GM19468 (cell line): ENCODE data around the gene MTRR.

ENCODE experiments used
- ATAC-seq: cut with Tn5 transposase; IDR thresholded peaks from one replicate; pipeline ENCODE4 v1.9.1; 2021; ENCODE audit warnings: mild to moderate bottlenecking, moderate library complexity, moderate number of reproducible peaks; ENCODE audit not compliant: unreplicated experiment; ENCODE audit errors: extremely low read depth

MTRR gene

DNA sequence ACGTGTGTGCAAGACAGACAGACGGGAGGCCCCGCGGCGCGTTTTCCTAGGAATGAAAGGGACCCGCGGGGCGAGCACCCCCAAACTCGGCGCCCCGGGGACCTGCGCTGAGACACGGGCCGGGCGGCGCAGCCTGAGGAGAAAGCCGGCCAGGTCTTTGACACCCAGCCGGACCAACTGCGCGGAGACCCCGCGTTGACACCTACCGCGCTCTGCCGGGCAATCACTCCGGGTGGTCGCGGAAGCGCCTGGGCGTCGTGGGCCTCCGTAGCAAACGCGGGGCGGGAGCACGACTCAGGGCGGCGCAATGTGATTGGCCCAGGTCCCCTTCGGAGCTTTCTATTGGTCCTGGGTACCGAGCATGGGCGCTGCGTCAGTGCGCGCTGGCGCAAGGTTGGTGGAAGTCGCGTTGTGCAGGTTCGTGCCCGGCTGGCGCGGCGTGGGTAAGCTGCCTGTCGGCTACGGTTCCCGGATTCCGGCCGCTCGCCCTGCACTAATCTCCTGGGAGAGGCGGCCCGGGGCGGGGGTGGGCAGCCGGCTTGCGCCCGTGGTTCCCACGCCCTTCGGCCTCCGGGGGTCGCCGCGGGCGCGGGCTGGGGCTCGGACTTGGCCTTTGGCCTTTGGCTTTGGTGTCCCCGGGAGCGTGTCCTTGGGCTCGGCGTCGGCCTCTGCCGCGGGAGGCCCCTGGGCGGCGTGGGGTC lies at the start of gene MTRR, which contains the start of gene FASTKD3:
TSS of gene MTRR (plus strand) at position 376 of the 701 bp plus-strand sequence. CDS start 1,647 bp downstream, outside the sequence.
TSS of gene FASTKD3 (minus strand) at position 259 of the 701 bp plus-strand sequence. CDS start 948 bp downstream, outside the sequence.
- peak; percentile 96 for ATAC-seq

DNA sequence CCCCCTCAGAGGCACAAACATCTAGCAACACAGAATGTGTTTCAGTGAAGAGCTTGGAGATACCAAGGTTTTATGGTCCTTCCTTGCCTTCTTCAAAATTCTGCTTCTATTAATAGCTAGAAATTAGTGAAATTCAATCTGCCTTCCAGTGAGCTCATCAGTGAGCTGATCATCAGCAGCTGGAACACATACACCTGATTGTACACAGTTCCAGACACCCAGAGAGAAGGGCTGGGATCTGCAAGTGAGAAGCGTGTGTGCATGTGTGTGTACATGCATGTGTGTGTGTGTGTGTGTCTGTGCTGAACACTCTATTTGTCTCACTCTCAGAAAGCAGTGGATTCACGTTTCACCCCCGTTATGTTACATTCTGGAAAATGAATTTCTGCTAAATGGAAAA lies 46.5 kb upstream of the MTRR start:
- no peak for ATAC-seq

DNA sequence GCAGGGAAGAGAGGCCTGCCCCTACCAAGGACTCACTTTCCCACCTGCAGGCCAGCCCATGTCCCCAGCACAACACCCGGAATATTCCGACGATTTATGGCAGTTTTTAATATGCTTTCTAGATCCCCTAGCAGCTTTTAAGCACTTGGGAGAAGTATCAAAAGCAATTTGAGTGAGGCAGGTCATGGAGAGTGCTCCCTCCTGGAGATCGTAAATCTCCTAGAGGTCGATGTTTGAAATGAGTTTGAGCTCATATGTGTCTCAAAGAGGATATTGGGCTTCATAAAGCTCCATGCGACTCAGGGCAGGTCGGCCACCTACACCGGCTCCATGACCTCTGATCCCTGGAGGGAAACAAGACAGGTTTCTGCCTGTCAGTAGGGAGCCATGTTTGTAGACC lies 45.4 kb upstream of the MTRR start:
- no peak for ATAC-seq

DNA sequence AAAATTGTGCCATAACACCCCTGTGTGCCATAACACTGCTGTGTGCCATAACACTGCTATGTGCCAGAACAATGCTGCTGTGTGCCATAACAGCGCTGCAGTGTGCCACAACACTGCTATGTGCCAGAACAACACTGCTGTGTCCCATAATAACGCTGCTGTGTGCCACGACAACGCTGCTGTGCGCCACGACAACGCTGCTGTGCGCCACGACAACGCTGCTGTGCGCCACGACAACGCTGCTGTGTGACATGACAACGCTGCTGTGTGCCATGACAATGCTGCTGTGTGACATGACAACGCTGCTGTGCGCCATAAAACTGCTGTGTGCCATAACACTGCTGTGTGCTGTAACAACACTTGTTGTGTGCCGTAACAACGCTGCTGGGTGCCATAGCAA lies 44.0 kb upstream of the MTRR start:
- no peak for ATAC-seq

DNA sequence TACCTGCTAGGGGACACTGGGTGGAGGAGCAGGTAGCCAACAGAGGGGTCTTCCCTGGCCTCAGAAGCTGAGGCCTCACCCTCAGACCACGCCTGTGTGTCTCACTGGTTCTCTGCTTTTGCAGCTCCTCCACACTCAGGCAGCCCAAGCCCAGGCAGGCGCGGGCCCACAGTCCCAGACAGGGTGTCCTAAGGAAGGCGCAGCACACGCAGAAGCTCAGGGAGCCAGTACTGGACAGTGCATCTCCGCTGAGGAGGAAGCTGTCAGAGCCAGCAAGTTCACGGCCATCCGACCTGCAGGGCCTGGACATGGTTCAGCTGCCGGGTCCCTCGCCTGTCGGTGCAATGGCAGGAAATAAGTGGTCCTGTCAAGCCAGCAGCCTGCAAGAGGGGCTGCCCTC lies 43.3 kb upstream of the MTRR start:
- no peak for ATAC-seq

DNA sequence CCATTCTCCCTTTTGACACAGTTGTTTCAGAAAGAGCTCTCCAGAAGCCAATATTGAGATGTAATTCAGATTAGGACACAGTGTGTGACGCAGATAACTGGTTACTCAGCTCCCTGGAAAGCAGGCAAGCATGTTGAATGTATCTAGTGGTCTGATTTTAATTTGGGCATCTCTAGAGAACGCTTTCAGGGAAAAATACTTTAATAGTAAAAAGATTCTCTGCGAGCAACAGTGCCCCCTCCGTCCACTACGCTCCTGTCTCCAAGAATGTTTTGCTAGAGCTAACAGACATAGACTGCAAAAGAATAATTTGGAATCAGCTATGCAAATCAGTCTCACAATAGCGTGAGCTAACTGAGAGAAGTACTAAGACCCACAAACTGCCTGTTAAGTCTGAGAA lies 41.3 kb upstream of the MTRR start:
- ATAC-seq = no peak

DNA sequence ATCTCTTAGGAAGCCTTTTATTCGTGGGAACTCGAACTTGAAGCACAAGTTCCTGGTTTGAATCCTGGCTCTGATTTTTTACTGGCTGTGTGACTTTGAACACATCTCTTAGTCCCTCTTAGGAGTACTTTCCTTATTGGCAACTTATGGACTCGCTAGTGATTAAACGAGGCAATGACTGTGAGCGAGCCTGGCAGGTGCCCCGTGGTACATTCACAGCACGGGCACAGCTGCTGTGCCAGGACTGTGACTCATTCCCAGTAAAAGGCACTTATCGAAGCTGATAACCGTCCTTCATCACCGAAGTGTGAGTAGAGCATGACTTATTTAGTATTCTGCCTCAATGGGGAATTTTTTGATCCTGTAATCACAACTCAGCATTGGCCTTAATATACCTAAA lies 40.7 kb upstream of the MTRR start:
- ATAC-seq = no peak

DNA sequence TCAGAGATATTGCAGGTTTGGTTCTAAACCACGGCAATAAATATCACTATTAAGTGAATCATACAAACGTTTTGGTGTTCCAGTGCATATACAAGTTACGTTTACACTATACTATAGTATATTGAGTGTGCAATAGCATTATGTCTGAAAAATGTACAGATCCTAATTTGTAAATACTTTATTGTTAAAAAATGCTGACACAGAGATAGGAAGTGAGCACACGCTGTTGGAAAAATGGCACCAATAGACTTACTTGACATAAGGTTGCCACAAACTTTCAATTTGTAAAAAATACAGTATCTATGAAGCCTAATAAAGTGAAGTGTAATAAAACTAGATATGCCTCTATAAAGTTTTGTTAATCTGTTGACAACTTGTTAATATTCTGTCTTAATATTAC lies 34.0 kb upstream of the MTRR start:
- no peak for ATAC-seq

DNA sequence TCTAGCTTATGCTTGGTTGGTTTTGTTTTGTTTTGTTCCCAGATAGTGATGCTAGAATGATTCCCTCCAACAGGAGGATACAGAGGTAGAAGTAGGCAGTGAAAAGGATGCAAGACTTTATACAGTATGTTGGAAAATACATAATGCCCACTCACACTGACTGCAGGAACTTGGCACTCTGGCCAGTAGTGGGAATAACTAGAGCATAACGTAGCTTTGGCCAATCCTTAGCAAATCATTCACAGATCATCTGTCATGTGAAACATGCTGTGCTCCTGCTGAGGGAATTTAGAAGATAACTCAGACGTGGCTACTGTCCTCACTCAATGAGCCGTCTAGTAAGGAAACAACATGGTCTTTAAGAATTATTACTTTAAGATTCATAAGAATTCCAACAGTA lies 31.5 kb upstream of the MTRR start:
- ATAC-seq = no peak

DNA sequence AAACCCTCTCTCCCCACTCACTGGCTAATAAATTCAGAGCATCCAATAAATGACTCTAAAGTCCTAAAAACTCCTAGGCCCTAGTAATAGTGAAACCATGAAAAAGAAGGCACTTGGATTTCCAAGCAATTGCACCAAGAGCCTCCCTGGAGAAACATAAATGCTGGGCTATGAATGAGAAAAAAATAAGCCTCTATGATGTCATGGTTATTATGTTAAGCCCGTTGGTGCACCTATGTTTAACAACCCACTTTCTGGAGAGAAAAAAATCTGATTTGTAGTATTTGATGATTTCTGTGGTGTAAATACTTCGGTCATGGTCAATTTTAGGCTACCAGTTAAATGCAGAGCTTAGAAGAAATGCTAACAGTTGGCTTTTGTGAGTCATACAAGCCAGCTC lies 26.4 kb upstream of the MTRR start:
- ATAC-seq = no peak

DNA sequence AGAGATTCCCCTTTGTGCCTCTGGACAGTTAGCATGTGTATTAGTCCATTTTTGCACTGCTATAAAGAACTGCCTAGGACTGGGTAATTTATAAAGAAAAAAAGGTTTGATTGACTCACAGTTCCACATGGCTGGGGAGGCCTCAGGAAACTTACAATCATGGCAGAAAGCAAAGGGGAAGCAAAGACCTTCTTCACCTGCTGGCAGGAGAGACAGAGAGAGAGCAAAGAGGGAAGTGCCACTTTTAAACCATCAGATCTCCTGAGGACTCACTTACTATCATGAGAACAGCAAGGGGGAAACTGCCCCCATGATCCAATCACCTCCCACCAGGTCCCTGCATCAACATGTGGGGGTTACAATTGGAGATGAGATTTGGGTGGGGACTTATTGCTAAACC lies 24.0 kb upstream of the MTRR start:
- ATAC-seq = no peak

DNA sequence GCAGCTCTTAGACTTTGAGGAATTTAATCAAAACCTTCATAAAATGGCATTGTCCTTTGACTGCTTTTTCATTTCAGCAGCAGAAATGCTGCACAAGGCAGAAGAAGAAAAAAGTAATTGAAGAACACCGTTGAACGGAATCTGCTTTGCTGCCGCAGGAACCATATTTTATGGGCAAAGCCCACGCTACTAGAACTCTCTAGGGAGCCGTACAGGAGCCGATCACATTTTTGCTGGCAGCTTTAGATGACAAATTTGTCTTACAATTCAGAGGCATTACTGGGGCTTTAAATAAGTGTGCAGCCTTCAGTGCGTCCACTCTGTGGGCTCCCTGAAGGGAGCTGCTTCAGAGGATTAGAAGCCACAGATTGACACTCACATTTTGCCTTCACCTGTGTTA lies 23.4 kb upstream of the MTRR start:
- no peak for ATAC-seq

DNA sequence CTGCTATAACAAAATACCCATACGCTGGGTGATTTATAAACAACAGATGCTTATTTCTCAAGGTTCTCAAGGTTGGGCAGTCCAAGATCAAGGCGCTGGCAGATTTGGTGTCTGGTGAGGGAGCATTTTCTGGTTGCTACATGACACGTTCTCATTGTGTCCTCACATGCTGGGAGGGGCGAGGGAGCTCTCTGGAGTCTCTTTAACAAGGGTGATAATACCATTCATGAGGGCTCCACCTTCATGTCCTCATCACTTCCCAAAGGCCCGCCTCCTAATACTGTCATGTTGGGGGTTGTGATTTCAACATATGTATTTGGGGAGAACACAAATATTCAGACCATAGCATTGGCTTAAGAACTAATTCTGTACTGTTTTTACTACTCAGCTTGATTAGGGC lies 22.6 kb upstream of the MTRR start:
- ATAC-seq = no peak

DNA sequence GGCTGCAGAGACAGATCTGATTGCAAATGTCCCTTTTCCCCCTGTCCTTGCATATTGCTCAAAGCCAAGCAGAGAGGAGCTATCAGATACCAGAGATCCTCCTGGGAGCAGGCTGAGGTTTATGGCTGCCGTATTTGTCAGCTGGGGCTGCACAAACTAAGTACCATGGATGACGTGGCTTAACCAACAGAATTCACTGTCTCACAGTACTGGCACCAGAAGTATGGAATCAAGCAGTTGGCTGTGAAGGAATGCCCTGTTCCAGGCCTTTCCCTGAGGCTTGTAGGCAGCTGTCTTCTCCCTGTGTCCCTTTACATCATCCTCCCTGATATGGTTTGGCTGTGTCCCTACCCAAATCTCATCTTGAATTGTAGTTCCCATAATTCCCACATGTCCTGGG lies 20.7 kb upstream of the MTRR start:
- ATAC-seq = no peak

DNA sequence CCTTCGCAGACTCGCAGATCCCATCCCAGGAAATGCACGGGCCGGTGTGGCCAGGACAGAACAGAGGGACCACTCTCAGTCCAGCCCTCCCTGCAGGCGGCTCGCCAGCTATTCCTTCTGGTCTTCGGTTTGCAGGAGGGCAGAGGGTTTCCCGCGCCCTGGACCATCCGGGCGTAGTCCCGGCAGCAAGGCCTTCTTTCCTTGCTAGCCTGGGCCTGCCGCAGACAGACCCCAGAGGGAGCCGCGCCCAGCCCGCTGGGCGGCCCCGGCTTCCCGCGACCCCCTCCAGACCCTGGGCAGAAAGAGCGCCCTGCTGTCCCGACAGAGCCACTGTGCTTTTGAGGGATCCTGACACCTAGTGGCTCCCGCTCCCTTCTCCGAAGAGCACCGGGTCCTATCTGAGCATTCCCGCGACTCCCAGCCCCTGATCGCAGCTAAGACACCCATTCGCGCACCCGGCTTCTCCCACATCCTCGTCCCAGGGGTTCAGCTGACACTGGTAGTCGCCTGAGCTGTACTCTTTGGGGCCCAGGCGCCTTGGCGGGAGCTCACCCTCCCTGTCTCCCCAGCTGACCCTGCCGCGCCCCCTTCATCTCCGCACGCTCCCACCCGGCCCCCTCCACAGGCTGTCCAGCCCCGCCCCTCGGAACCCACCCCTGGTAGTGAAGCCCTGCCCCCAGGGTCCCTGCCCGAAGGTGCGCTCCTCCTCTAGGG lies 19.1 kb upstream of the MTRR start:
- ATAC-seq = no peak

DNA sequence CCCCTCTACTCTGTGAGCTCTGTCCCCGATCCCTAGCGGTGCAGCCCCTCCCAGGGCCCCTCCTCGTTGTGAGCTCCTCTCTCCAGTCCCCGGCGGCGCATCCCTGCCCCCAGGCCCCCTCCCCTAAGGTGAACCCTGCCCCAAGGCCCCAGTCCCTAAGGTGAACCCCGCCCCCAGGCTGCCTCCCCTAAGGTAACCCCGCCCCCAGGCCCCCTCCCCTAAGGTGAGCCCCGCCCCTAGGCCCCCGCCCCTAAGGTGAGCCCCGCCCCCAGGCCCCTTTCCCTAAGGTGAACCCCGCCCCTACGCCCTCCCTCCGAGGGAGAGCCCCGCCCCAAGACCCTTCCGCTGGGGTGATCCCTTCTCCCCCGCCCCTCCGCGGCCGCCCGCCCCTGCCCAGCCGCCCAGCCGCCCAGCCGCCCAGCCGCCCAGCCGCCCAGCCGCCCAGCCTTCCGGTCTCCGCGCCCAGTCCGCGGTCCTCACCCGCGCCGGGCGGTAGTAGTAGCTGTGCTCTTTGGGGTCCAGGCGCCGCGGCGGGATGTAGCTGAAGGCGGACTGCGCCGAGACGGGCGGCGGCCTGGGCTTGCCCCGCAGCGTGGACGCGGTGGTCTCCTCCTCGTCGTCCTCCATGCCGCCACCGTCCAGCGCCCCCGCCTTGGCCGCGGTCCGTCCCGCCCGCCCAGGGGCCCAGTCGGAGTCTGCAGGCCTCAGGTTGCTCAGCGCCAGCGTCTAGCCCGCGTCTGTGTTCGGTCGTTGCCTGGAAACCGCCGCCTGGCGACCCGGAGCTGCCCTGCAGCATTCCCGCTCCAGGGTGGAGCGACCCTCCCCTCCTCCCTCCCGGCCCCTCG lies 18.3 kb upstream of the MTRR start, which contains the start of gene CFAP90:
TSS of gene CFAP90 (minus strand) at position 739 of the 845 bp plus-strand sequence. CDS start at position 627, 112 bp downstream.
- ATAC-seq = no peak

DNA sequence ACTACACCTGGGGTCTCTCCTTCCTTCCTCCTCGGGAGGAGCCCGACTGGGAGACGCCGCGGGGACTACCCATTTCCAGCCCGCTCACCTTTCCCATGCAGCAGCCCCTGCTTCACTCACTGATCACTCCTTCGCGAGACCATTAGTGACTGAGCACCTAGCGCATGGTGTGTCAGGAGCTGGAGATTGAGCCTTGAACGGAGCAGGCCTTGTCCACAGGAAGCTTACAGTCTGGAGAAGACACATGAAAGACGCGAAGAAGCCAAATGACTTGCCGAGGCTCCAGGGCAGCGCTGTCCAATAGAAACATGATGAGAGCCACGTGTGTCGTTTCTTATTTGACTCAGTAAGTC lies 17.7 kb upstream of the MTRR start:
- no peak for ATAC-seq

DNA sequence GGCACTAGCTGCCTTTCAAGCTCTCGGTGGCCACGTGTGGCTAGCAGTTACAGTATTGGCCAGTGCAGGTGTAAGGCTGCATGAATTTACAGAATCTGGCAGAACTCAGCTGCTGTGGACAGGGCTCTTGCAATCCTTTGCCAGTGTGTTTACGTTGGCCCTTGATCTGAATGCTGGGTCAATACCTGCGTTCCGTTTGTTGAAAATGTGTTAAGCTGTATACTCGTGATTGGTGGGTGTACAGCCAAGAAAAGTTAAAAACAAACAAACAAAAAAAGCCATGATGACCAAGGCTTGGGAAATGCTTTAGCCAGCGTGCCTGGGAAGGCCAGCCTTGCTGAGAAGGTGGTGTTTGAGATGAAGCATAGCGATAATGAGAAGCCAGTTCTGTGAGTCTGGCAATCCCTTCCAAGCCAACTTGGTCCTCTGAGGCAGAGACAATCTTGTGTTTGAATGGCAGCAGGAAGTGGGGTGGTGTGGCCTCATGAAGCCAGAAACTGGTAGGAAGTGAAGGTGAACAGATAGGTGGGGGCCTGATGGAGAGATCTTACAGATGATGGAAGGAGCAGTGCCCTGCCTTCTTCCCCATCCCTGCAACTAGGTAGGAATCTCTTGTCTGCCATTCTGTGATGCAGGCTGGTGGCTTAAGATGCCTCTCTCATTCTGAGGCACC lies 17.2 kb upstream of the MTRR start:
- ATAC-seq = no peak

DNA sequence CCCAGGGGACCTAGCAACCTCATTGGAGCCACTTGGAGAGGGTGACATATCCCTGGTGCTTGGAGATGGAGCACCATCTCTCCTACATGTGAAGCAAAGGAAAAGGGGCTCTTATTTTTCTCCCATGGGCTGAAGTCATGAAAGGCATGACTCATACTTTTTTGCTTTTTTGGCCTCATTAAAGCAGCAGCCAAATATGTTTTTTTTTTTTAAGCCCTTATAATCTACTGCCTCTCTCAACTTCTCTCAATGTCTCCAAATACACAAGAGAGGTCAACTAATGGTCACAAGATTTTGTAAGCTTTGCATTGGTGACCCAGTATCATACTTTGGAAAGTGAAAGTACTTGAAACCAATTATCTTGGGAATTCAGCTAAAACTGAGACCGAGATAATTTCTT lies 16.4 kb upstream of the MTRR start:
- ATAC-seq = no peak

DNA sequence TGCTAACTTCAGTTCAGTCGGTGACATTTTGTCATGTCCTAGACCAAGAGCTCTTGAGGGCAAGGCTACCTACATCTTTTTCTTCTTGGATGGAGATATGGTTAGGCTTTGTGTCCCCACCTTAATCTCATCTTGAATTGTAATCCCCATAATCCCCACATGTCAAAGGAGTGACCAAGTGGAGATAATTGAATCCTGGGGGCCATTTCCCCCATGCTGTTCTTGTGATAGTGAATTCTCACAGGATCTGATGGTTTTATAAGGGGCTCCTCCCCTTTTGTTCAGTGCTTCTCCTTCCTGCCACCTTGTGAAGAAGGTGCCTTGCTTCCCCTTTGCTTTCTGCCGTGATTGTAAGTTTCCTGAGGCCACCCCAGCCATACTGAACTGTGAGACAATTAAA lies 16.0 kb upstream of the MTRR start:
- ATAC-seq = no peak
